ENCODE data around the gene PMEPA1. TPM values are rescaled to one million over a fixed set of nuclear protein-coding genes. Genes with fewer than 3 reads are reported as not detected.

PMEPA1 gene
- total and polyA plus RNA-seq, 4 donors: 0.61 to 1.5 (median 1.1) TPM

- DNase-seq (ENCODE audit: low spot score): peak; percentile 16
- no peaks in the 10 kb centered on the region for H3K9me3 ChIP-seq (ENCODE audit: control insufficient read depth in 4 of 4, low read length in 3 of 4)
- H3K4me3 ChIP-seq (ENCODE audit: low read depth in 1 of 3, low read length in 3 of 3): no peak overlapping the region
- TF ChIP-seq, protein P1, sequence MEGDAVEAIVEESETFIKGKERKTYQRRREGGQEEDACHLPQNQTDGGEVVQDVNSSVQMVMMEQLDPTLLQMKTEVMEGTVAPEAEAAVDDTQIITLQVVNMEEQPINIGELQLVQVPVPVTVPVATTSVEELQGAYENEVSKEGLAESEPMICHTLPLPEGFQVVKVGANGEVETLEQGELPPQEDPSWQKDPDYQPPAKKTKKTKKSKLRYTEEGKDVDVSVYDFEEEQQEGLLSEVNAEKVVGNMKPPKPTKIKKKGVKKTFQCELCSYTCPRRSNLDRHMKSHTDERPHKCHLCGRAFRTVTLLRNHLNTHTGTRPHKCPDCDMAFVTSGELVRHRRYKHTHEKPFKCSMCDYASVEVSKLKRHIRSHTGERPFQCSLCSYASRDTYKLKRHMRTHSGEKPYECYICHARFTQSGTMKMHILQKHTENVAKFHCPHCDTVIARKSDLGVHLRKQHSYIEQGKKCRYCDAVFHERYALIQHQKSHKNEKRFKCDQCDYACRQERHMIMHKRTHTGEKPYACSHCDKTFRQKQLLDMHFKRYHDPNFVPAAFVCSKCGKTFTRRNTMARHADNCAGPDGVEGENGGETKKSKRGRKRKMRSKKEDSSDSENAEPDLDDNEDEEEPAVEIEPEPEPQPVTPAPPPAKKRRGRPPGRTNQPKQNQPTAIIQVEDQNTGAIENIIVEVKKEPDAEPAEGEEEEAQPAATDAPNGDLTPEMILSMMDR (IDR thresholded peaks at IDR 0.05; ENCODE audit: low read depth, low read length, missing input control): no peak
- TF ChIP-seq NR2F2 (IDR thresholded peaks at IDR 0.05): no peak
- TF ChIP-seq, protein P2, sequence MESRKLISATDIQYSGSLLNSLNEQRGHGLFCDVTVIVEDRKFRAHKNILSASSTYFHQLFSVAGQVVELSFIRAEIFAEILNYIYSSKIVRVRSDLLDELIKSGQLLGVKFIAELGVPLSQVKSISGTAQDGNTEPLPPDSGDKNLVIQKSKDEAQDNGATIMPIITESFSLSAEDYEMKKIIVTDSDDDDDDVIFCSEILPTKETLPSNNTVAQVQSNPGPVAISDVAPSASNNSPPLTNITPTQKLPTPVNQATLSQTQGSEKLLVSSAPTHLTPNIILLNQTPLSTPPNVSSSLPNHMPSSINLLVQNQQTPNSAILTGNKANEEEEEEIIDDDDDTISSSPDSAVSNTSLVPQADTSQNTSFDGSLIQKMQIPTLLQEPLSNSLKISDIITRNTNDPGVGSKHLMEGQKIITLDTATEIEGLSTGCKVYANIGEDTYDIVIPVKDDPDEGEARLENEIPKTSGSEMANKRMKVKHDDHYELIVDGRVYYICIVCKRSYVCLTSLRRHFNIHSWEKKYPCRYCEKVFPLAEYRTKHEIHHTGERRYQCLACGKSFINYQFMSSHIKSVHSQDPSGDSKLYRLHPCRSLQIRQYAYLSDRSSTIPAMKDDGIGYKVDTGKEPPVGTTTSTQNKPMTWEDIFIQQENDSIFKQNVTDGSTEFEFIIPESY (IDR thresholded peaks at IDR 0.05): no peak
- no peak for TF ChIP-seq SP1 (IDR thresholded peaks at IDR 0.05)
- TF ChIP-seq, protein P3, sequence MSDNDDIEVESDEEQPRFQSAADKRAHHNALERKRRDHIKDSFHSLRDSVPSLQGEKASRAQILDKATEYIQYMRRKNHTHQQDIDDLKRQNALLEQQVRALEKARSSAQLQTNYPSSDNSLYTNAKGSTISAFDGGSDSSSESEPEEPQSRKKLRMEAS (IDR thresholded peaks at IDR 0.05): no peak
- no peak for TF ChIP-seq EGR1 (IDR thresholded peaks at IDR 0.05; ENCODE audit: low read depth in 2 of 2)
- TF ChIP-seq, protein P4, sequence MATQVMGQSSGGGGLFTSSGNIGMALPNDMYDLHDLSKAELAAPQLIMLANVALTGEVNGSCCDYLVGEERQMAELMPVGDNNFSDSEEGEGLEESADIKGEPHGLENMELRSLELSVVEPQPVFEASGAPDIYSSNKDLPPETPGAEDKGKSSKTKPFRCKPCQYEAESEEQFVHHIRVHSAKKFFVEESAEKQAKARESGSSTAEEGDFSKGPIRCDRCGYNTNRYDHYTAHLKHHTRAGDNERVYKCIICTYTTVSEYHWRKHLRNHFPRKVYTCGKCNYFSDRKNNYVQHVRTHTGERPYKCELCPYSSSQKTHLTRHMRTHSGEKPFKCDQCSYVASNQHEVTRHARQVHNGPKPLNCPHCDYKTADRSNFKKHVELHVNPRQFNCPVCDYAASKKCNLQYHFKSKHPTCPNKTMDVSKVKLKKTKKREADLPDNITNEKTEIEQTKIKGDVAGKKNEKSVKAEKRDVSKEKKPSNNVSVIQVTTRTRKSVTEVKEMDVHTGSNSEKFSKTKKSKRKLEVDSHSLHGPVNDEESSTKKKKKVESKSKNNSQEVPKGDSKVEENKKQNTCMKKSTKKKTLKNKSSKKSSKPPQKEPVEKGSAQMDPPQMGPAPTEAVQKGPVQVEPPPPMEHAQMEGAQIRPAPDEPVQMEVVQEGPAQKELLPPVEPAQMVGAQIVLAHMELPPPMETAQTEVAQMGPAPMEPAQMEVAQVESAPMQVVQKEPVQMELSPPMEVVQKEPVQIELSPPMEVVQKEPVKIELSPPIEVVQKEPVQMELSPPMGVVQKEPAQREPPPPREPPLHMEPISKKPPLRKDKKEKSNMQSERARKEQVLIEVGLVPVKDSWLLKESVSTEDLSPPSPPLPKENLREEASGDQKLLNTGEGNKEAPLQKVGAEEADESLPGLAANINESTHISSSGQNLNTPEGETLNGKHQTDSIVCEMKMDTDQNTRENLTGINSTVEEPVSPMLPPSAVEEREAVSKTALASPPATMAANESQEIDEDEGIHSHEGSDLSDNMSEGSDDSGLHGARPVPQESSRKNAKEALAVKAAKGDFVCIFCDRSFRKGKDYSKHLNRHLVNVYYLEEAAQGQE (IDR thresholded peaks at IDR 0.05): no peak
- no peak for TF ChIP-seq FOXA2 (IDR thresholded peaks at IDR 0.05)
- TF ChIP-seq FOXA1 (IDR thresholded peaks at IDR 0.05): no peak
- no peak for TF ChIP-seq ATF3 (IDR thresholded peaks at IDR 0.05)
- TF ChIP-seq YY1 (IDR thresholded peaks at IDR 0.05): no peak
- TF ChIP-seq TAF1 (conservative IDR thresholded peaks at IDR 0.05): no peak
- TF ChIP-seq GABPA (IDR thresholded peaks at IDR 0.05 in 1 of 2, conservative IDR thresholded peaks at IDR 0.05 in 1 of 2): no peak
- no peak for TF ChIP-seq JUND (IDR thresholded peaks at IDR 0.05)
- no peak for TF ChIP-seq HNF4G (IDR thresholded peaks at IDR 0.05)
- TF ChIP-seq HNF4A (conservative IDR thresholded peaks at IDR 0.05): no peak
- no peak for TF ChIP-seq RAD21 (IDR thresholded peaks at IDR 0.05)
- H3K27ac ChIP-seq (ENCODE audit: low read depth in 1 of 2, low read length in 2 of 2): no peak overlapping the region
- no peak overlapping the region for H3K9ac ChIP-seq (ENCODE audit: low read depth in 1 of 2, low read length in 2 of 2)
- no peaks in the 10 kb centered on the region for H3K4me1 ChIP-seq (ENCODE audit: control insufficient read depth in 4 of 4, insufficient read depth in 4 of 4, low read length in 3 of 4)
- no peaks in the 10 kb centered on the region for H3K27me3 ChIP-seq (ENCODE audit: control insufficient read depth in 4 of 4, insufficient read depth in 4 of 4, low read length in 3 of 4)
- no peaks in the 10 kb centered on the region for H3K36me3 ChIP-seq (ENCODE audit: control insufficient read depth in 4 of 4, insufficient read depth in 3 of 4, low read depth in 1 of 4, low read length in 3 of 4)
- 75% methylated on average over 8 of the region's 8 CpGs for whole genome bisulfite sequencing
Measured at GRCh38 chr20:57658447-57658832, 51.4 kb downstream of the PMEPA1 start.
